NCI-H526 treated with DMSO at 0.1 percent for 48 hours (cell line): ENCODE results near the gene PDLIM5.

Source experiments
- DNase-seq: peaks from one replicate; lab custom pipeline; 2025; lab: John Stamatoyannopoulos, UW

The PDLIM5 gene

DNA sequence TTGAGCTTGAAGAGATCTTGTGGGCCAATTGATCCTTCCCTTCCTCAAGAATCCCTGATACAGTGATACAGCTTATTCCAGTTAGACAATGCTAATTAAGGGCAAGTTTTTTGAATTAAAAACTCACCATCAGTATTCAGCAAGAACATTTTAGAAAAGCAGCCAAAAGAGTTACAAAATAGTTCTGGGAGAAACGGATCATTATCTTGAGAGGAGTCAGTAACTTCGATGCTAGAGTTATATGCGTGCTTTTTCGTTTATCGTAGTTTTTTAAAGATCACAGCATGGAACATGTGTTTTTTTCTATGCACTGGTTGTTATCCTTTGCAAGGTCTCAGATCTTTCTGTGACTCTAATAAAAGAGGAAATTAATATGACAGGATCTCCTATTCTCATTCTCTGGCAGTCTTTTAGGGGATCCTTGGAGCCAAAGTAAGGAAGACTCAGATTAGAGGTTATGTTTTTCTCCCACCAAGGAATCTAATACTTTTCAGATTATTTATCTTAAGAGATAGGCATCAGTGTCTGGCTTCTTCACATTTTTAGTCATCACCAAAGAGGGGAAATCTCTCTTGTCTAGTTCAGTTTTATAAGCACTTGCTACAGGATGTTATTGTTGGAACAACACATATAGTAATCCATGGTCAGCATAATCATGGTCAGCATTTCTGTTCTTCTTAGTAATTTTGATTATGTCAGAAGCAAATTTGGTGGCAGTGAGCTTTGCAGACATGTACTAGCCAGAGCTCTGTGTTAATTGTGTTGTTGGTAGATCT lies 109.7 kb downstream of the PDLIM5 start:
- DNase-seq = no peak

DNA sequence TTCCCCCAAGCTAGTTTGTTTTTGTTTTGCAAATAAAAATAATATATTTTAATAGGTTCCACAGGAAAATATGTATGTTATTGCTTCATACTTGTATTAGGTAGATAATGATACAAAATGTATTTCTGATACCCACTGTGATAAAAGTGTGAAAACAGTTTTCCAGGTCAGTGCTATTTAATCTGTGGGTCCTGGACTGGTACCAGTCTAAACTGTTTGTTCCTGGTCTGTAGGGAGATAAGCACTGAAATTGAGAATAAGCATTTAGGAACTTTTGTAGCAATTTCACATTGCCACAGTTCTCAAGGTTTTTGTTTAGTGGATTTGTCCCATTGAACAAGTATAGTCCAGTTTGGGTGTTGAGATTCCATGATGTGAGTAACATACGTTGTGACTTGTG lies 110.5 kb downstream of the PDLIM5 start:
- DNase-seq = no peak

GRCh38 chr4:94564252-94564651 lies 112.5 kb downstream of the PDLIM5 start:
- DNase-seq = no peak

- no peak for DNase-seq
Measured at GRCh38 chr4:94566420-94566819, 114.7 kb downstream of the PDLIM5 start.

GRCh38 chr4:94567811-94568210 lies 116.1 kb downstream of the PDLIM5 start:
- no peak for DNase-seq

- DNase-seq = no peak
Measured at GRCh38 chr4:94570558-94570957, 118.8 kb downstream of the PDLIM5 start.

GRCh38 chr4:94571298-94571697 lies 119.6 kb downstream of the PDLIM5 start:
- no peak for DNase-seq

GRCh38 chr4:94571715-94572114 lies 120.0 kb downstream of the PDLIM5 start:
- no peak for DNase-seq

- DNase-seq = no peak
Measured at GRCh38 chr4:94574050-94574449, 122.3 kb downstream of the PDLIM5 start.

GRCh38 chr4:94574616-94575015 lies 122.9 kb downstream of the PDLIM5 start:
- DNase-seq = no peak

GRCh38 chr4:94575652-94576051 lies 123.9 kb downstream of the PDLIM5 start:
- DNase-seq = no peak

DNA sequence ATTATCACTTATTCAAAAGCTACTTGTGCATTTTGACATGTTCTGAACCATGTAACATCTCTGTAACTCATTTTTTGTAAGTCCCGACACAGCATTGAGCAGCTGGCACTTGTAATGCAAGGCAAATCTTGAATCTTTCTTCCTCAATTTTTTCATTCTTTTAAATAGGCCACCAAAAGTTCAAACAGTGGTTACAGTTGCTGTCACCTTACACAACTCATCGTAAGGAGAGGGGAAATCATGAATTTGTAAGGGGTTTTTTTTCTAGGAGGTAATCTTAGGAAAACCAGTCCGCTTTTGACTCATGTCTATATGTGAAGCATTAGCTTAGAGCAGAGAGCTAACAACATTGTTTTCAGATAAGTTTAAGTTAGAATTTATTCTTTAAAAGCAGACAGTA lies 124.5 kb downstream of the PDLIM5 start:
- DNase-seq = no peak

DNA sequence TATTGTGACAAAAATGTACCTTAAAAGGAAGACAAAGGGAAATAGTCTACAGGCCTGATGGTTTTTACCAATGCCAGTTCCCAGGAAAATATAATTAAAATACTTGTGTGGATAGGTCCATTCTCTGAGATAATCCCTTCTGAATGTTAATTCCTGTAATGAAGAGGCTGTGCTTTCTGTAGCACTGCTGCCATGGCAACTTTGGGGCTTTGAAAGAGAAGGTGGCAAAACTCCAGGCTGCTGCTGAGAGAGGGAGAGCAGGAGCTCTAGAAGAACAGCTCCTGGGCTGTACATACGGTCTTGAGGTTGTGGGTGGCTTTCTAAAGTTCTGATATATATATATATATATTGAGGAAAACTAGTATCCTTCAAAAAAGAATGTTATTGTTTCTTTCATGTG lies 125.4 kb downstream of the PDLIM5 start:
- DNase-seq = no peak

DNA sequence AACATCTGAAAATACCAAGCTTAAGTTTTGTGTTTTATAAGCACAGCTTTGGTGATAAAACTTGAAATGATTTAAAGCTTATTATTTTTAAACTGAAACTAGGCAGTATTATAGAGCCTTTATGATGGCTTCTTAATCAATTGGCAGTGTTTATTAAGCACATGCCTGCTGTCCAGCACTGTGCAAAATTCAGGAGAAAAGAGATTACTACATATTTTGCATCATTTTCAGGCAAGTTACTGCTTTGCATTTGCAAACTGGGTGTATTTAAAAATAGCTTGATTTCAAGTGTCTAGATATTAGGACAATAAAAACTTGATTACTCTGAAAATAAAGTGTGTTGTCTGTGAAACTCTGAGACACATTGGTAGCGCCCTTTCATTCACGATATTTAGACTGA lies 126.5 kb downstream of the PDLIM5 start:
- no peak for DNase-seq

DNA sequence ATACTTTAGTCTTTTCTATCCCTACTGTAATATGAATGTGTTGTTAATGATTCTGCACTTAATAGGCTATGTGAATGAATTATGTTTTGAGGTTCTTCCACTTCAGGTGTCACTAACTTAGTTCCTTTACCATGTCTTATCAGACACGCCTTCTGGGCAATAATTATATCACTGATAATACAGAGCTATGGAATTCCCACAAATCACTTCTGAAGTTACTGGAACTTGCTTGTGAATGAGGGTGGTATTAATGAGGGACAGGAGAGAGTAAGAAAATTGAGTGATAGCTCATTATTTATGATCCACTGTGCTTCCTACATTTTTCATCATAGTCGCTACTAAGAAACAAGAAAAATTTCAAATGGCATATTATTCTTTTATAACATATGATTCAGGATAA lies 130.0 kb downstream of the PDLIM5 start:
- DNase-seq = no peak

- DNase-seq = no peak
Measured at GRCh38 chr4:94582517-94582916, 130.8 kb downstream of the PDLIM5 start.

DNA sequence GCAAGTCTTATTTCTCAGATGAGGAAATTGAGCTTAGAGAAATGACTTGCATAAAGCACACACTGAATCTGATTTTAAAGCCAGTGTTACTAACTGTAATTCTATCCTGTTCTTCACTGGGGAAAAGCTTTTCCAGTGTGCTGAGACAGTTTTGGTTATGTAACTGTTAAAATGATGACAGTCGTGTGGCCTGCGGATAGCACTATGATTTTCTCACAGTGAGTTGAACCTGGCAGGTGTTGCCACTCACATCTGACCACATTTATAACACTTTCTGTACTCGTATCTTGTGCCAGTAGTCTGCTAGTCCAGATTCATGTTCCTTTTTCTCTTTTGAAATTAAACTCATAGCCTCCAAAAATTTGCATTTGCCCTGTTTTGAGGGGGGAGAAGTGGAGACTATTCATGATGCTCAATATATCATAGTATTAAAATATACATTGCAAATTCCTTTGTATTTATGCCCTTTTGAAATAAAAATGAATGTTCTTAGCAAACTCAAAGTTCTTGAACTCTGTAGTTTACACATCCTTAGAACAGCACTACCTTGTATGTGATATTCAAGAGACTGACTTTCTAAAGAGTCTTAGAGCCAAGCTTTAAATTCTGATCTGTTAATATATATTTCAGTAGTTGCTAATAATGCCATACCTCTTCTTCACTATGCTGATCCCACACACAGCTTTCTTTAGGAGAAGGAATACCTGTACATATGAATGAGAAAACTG lies 132.3 kb downstream of the PDLIM5 start:
- DNase-seq = no peak

DNA sequence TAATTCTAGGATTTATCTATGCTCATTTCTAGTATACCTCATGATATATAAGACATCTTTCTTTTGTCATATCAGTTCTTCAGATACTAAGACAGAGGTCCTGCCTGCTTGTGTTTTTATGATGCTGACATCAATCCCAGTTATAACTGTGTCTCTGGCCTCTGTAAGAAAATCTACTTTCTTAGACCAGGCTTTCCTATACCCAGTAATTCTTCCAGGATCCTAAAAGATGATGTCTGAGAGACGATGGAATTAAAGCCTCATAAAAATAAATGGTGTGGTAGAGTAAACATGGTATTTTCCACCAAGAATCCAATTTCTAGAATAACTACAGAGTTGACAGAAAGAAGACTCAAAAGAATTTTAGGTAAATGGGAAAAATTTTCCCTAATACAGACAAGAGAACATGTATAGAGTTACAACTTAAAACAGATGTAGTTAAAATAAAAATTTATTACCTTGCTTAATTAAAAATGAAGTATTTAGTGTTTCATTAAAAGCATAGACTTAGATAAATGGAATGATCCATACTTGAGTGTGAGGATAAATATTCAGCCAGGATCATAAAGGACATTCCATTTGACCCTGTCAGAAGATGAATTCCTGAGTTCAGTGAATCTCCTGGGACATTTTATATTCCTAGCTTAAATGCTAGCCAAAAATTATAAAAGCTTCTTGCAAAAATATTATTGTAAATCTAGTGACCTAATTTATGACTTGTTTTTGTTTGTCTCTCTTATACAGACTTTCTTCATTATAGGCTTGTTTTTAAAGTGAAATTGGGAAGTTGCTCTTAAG lies 137.4 kb downstream of the PDLIM5 start:
- DNase-seq = no peak

- no peak for DNase-seq
Measured at GRCh38 chr4:94590493-94590892, 138.8 kb downstream of the PDLIM5 start.

GRCh38 chr4:94591289-94591688 lies 139.5 kb downstream of the PDLIM5 start:
- DNase-seq = no peak

- DNase-seq = no peak
Measured at GRCh38 chr4:94595013-94595412, 143.3 kb downstream of the PDLIM5 start.

DNA sequence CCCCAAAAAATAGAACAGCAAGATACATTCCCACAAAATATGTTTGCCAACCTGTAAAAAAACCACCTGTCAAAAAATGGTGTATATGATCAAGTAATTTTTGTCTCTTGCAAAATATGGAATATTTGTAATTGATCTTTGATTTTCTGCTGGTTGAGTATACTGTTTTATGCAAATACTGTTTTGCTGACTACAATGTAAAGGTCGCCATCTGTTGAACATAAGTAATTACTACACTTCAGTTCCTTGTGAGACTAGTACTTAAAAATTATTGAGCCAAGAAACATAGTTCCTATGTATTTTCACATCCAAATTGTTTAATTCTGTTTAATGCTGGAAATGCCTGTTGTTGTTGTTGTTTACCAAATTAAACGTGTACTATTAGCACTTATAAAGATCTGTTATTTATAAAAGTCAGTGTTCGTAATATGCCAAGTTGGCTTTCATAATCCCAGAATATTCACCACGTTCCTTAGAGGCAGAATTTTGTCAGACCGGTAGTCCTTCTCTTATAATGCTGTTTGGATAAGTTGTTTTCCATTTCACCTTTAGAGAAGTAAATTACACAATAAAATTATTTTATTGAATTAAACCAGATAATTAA lies 144.2 kb downstream of the PDLIM5 start:
- no peak for DNase-seq
